OCI-M1 (cell line): Measurements from ENCODE around the gene MFAP2.
"Not testable (repeated sequence)": the region's sequence is repeated elsewhere in the genome, so short reads cannot be mapped to it uniquely, and the experiment has no call there.

Experiments used
- DNase-seq: peaks from one replicate; lab custom pipeline; 2025; lab: John Stamatoyannopoulos, UW

The MFAP2 gene

GRCh38 chr1:16929146-16930041 is 51.0 kb downstream of the MFAP2 start:
- DNase-seq, result not testable (repeated sequence)

GRCh38 chr1:16927711-16928485 is 52.5 kb downstream of the MFAP2 start:
- DNase-seq, result no peak

DNA sequence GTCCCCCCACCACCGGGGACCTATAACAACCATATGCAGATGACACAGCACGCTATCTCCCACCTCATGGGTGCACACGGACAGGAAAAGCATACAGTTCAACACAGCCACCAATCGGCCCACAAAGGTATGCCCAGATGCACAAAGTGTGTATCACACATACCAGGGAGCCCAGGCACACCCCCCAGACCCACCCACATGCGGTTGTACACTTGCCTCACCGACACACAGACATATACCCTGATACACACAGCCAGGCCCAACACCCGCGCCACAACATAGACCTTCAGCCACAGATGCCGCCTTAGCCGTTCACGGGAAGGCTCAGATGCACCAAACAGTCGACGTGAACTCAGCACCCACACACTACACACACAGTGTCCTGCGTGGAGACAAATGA is 53.2 kb downstream of the MFAP2 start:
- no peak for DNase-seq

DNA sequence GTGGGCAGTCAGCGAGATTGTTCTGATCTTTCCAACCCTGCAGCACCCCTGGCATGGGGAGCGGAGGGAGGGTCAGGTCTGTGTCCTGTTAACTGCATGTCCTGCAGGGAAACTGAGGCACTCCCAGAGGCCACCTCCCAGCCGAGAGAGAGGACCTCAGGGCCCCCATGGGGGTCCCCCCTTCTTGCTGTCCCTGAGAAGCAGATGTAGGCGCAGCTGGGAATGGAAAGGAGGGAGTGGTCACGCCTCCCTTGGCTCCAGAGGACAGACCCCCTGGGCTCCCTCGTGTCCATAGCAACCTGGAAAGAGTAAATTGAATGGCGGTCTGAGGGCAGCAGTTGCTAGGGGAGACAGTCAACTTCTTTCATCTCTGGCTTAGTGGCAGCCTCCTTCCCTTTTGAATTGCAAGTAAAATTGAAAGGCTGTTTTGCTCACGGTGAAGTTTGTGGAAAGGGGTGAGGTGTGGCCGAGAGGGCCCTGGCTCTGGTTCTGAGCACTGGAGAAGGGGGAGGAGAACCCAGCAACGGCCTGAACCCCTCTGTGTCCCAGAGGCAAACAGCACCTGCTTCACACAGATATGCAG is 53.8 kb downstream of the MFAP2 start:
- DNase-seq, result no peak

- DNase-seq, result no peak
Observed at GRCh38 chr1:16925635-16926490, 54.6 kb downstream of the MFAP2 start.

- DNase-seq, result no peak
Observed at GRCh38 chr1:16924919-16925477, 55.4 kb downstream of the MFAP2 start.
